Keratinocyte (primary cell): Measurements from ENCODE around the gene DCAF4. TPM values are rescaled to one million over a fixed set of nuclear protein-coding genes. Genes with fewer than 3 reads are reported as not detected.

Experiments
- DNase-seq: peaks from one replicate; pipeline ENCODE4 v3.0.0-alpha.2; 2011; ENCODE audit warnings: low read depth, missing footprints, low spot score
- FAIRE-seq: peaks from 2 replicates; lab custom pipeline; 2011; peaks lifted over from hg19 to GRCh38; lab: Jason Lieb, UNC
- H2AFZ ChIP-seq: 2 replicates; pipeline ENCODE4 v1.6.0; 2012; ENCODE audit warnings: low read length, control low read depth, inconsistent platforms; ENCODE audit not compliant: control insufficient read depth
- H3K27ac ChIP-seq: 2 replicates; pipeline ENCODE4 v1.5.1; 2011; ENCODE audit warnings: low read length; ENCODE audit not compliant: control insufficient read depth, insufficient read depth
- H3K27me3 ChIP-seq: 3 replicates; pipeline ENCODE4 v1.6.0; 2011; ENCODE audit warnings: low read length; ENCODE audit not compliant: control insufficient read depth, insufficient read depth; ENCODE audit errors: extremely low read depth
- H3K36me3 ChIP-seq, 2 experiments: 2 replicates in 1 of 2; 3 replicates in 1 of 2; pipeline ENCODE4 v1.5.1; 2011; ENCODE audit warnings: low read length in 2 of 2, mild to moderate bottlenecking in 1 of 2; ENCODE audit not compliant: control insufficient read depth in 2 of 2, insufficient read depth in 2 of 2; ENCODE audit errors: extremely low read depth in 1 of 2
- H3K4me1 ChIP-seq: 3 replicates; pipeline ENCODE4 v1.5.1; 2011; ENCODE audit warnings: low read length; ENCODE audit not compliant: control insufficient read depth, insufficient read depth; ENCODE audit errors: extremely low read depth
- H3K4me2 ChIP-seq: 3 replicates; pipeline ENCODE4 v1.6.0; 2011; ENCODE audit warnings: low read depth, low read length; ENCODE audit not compliant: control insufficient read depth, insufficient read depth; ENCODE audit errors: extremely low read depth
- H3K4me3 ChIP-seq, 3 experiments: fragments of 200-600 bp in 1 of 3; sonication (generic) in 1 of 3; 2 replicates in 2 of 3; 3 replicates in 1 of 3; pipeline ENCODE4 v1.5.1; 2011 to 2016; ENCODE audit warnings: low read length in 3 of 3, mild to moderate bottlenecking in 3 of 3, control low read depth in 2 of 3, inconsistent platforms in 1 of 3, low read depth in 1 of 3, mixed read lengths in 1 of 3, mixed run types in 1 of 3, moderate library complexity in 1 of 3; ENCODE audit not compliant: control insufficient read depth in 2 of 3, insufficient read depth in 2 of 3; ENCODE audit errors: extremely low read depth in 1 of 3
- H3K79me2 ChIP-seq: 2 replicates; pipeline ENCODE4 v1.6.0; 2012; ENCODE audit warnings: low read length; ENCODE audit not compliant: control insufficient read depth, insufficient read depth
- H3K9ac ChIP-seq: 3 replicates; pipeline ENCODE4 v1.6.0; 2011; ENCODE audit warnings: low read length; ENCODE audit not compliant: control insufficient read depth, insufficient read depth; ENCODE audit errors: extremely low read depth
- H3K9me1 ChIP-seq: 3 replicates; pipeline ENCODE4 v1.6.0; 2011; ENCODE audit warnings: low read length; ENCODE audit not compliant: control insufficient read depth, insufficient read depth; ENCODE audit errors: extremely low read depth
- H3K9me3 ChIP-seq: 2 replicates; pipeline ENCODE4 v1.5.1; 2012; ENCODE audit warnings: low read depth, low read length; ENCODE audit not compliant: control insufficient read depth
- H4K20me1 ChIP-seq: 3 replicates; pipeline ENCODE4 v1.6.0; 2011; ENCODE audit warnings: low read length; ENCODE audit not compliant: control insufficient read depth, insufficient read depth; ENCODE audit errors: extremely low read depth
- EZH2 ChIP-seq: IDR thresholded peaks from one replicate; pipeline ENCODE4 v1.6.1; 2012; ENCODE audit warnings: inconsistent platforms, mild to moderate bottlenecking, low read length, moderate library complexity
- dilution Hi-C: fragments of 300-500 bp; cut with MboI; formaldehyde crosslinking; loops from one replicate; pipeline ENCODE4 v1.7.0; 2020; ENCODE audit warnings: low sequenced_read_pairs; ENCODE audit not compliant: extremely low pct_ligation_motif_present
- polyA plus RNA-seq, 5 experiments: library from polyadenylated mRNA; depleted of rRNA in 3 of 5; stranded (reverse) in 3 of 5; stranded (forward) in 1 of 5; unstranded in 1 of 5; fragments of >200 nt; gene quantifications; 1 replicate in 1 of 5; 2 replicates in 3 of 5; 3 replicates in 1 of 5; pipeline versions ENCODE4 v1.2.1 to v1.2.3, GENCODE V29; 2011 to 2012; ENCODE audit warnings: missing spikeins in 2 of 5, low read depth in 1 of 5, low replicate concordance in 1 of 5
- TF ChIP-seq, protein P1 (sequence below), 3 experiments: IDR thresholded peaks in 1 of 3; conservative IDR thresholded peaks in 1 of 3; optimal IDR thresholded peaks in 1 of 3; 2 replicates in 2 of 3; 3 replicates in 1 of 3; pipeline versions ENCODE3 to v1.5.1; 2011; ENCODE audit warnings: low read length in 3 of 3, mild to moderate bottlenecking in 3 of 3, moderate library complexity in 2 of 3, control low read depth in 1 of 3, inconsistent platforms in 1 of 3; ENCODE audit not compliant: insufficient read depth in 2 of 3; ENCODE audit errors: extremely low read depth in 1 of 3

The DCAF4 gene
- polyA plus RNA-seq, 1 donor (not counting 4 experiments of a cell fraction or from before 2014, with no cell fraction given), result 26.1 TPM

DNA sequence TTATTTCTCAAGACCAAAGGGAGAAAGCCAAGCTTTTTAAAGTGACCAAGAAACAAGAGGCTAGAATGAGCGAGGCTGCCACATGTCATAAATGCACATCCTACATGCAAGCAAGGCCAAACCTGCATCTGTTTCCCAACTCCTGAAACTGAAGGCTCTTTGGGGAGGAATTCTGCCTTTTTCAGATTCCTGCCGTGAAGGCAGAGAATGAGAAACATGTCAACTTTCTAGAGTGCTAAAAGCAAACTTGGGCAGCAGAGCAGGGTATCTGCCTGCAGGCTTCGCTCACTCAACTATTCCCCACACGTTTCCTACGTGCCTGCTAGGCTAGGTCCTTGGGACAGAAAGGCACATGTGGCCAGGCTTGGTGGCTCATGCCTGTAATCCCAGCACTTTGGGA lies 47.5 kb upstream of the DCAF4 start:
- dilution Hi-C loops, result no loop called here
- no peak overlapping the region for H3K27ac ChIP-seq
- DNase-seq (no peak), FAIRE-seq (no peak)
- no peak overlapping the region for H3K9ac ChIP-seq
- no peak overlapping the region for H2AFZ ChIP-seq
- no peaks in the 10 kb centered on the region for H3K79me2 ChIP-seq
- H3K36me3 ChIP-seq, result no peaks in the 10 kb centered on the region
- H3K27me3 ChIP-seq, result no peaks in the 10 kb centered on the region
- no peaks in the 10 kb centered on the region for H3K4me1 ChIP-seq
- no peaks in the 10 kb centered on the region for H3K9me3 ChIP-seq
- no peaks in the 10 kb centered on the region for H4K20me1 ChIP-seq
- H3K9me1 ChIP-seq, result no peaks in the 10 kb centered on the region
- TF ChIP-seq EZH2, result no peak
- TF ChIP-seq, protein P1, sequence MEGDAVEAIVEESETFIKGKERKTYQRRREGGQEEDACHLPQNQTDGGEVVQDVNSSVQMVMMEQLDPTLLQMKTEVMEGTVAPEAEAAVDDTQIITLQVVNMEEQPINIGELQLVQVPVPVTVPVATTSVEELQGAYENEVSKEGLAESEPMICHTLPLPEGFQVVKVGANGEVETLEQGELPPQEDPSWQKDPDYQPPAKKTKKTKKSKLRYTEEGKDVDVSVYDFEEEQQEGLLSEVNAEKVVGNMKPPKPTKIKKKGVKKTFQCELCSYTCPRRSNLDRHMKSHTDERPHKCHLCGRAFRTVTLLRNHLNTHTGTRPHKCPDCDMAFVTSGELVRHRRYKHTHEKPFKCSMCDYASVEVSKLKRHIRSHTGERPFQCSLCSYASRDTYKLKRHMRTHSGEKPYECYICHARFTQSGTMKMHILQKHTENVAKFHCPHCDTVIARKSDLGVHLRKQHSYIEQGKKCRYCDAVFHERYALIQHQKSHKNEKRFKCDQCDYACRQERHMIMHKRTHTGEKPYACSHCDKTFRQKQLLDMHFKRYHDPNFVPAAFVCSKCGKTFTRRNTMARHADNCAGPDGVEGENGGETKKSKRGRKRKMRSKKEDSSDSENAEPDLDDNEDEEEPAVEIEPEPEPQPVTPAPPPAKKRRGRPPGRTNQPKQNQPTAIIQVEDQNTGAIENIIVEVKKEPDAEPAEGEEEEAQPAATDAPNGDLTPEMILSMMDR (optimal IDR thresholded peaks at IDR 0.05 in 1 of 3, IDR thresholded peaks at IDR 0.05 in 1 of 3, conservative IDR thresholded peaks at IDR 0.05 in 1 of 3; ENCODE audit: extremely low read depth in 1 of 3, insufficient read depth in 2 of 3, low read length in 3 of 3), result no peak
- H3K4me3 ChIP-seq, result no peak overlapping the region
- no peak overlapping the region for H3K4me2 ChIP-seq

DNA sequence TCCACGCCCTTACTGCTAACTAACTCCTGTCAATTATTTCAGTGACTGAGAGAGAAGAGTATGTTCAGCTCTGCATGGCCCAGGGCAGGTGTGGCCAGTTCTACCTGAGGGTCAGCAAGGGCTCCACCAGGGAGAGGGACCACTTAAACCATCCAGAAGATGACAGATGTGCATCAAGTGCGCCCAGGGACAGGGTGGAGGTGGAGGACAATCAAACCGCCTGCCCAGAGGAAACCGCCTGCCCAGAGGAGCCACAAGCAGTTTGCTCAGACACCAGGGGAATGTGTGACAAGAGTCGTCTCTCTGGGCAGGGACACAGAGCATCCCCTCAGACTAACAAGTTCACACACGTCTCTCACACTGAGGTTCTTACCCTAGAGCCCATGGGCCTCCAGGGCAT lies 46.8 kb upstream of the DCAF4 start:
- Histone ChIP-seq H3K9me1 (no peaks in the 10 kb centered on the region), H3K4me1 (no peaks in the 10 kb centered on the region), H2AFZ (no peak overlapping the region), H3K36me3 (no peaks in the 10 kb centered on the region), H3K4me2 (no peak overlapping the region), H4K20me1 (no peaks in the 10 kb centered on the region), H3K4me3 (no peak overlapping the region), H3K9ac (no peak overlapping the region), H3K27ac (no peak overlapping the region), H3K9me3 (no peaks in the 10 kb centered on the region), H3K79me2 (no peaks in the 10 kb centered on the region), H3K27me3 (no peaks in the 10 kb centered on the region)
- TF ChIP-seq EZH2, result no peak
- TF ChIP-seq, protein P1 (optimal IDR thresholded peaks at IDR 0.05 in 1 of 3, IDR thresholded peaks at IDR 0.05 in 1 of 3, conservative IDR thresholded peaks at IDR 0.05 in 1 of 3; ENCODE audit: extremely low read depth in 1 of 3, insufficient read depth in 2 of 3, low read length in 3 of 3), result no peak
- dilution Hi-C loops, result no loop called here
- FAIRE-seq, result no peak
- DNase-seq, result no peak
